BJ (cell line): Measurements from ENCODE around the gene DALRD3. TPM values are rescaled to one million over a fixed set of nuclear protein-coding genes. Genes with fewer than 3 reads are reported as not detected.

Experiments
- CTCF ChIA-PET: fragments of 350-600 bp; formaldehyde crosslinking; extraction: SDS; loops from one replicate; lab custom pipeline; 2021; ENCODE audit warnings: antibody characterized with exemption, inconsistent platforms; lab: Yijun Ruan, JAX
- POLR2A ChIA-PET: fragments of 300-600 bp; sonication (Branson Sonifier 250); formaldehyde crosslinking; extraction: SDS; loops from one replicate; lab custom pipeline; 2021; ENCODE audit warnings: antibody characterized with exemption; lab: Charles Lee
- DNase-seq: peaks from one replicate; pipeline ENCODE4 v3.0.0-alpha.2; 2011; ENCODE audit warnings: low read depth
- H3K27me3 ChIP-seq: 2 replicates; pipeline ENCODE4 v1.6.0; 2011; ENCODE audit warnings: low read length; ENCODE audit not compliant: control insufficient read depth, insufficient read depth
- H3K36me3 ChIP-seq: 2 replicates; pipeline ENCODE4 v1.5.1; 2011; ENCODE audit warnings: low read length; ENCODE audit not compliant: control insufficient read depth, insufficient read depth
- H3K4me3 ChIP-seq: 2 replicates; pipeline ENCODE4 v1.5.1; 2011; ENCODE audit warnings: low read depth, mild to moderate bottlenecking, control low read depth, low read length
- polyA plus RNA-seq: library from polyadenylated mRNA; depleted of rRNA; stranded (reverse); fragments of >200 nt; gene quantifications from 2 replicates; pipeline ENCODE4 v1.2.3, GENCODE V29; 2011
- TF ChIP-seq, protein P1 (sequence below): IDR thresholded peaks from 2 replicates; pipeline ENCODE4 v1.5.1; 2011; ENCODE audit warnings: low read depth, mild to moderate bottlenecking, control low read depth, inconsistent platforms, low read length, moderate library complexity; ENCODE audit not compliant: insufficient read depth

Gene DALRD3
- polyA plus RNA-seq, 1 experiment, result 59.6 TPM

DNA sequence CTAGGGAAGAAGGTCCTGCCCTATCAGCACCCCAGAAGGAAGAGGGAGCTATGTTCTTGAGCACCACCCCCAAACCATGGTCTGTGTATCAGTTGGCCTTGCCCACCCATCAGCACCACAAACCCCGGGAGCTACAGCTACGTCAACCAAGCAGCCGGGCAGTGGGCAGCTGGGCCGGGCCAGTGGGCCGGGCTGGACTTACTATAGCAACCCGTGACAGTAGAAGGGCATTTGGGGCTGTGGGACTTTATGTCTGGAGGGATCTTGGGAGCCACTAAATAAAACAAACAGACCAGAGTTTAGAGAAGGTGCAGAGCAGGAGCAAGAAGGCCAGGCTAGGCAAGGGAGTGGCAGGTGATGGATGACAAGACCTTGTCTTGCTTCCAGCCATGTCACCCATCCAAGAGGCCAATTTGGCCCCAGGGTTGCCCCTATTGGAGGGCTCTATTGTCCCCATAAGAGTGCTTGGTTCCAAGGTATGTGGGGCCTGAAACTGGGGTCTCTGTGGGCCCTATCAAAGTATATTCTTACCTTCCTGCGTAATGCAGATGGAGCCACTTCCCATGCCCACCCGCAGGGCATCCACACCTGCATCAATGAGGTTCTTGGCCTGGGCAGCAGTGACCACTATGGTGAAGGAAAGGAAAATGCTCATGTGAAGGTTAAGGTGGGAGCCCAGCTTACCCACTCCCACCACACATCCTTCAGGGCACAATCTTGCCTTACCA, 7.6 kb upstream of the DALRD3 start:
- ChIA-PET CTCF (no interaction called here), POLR2A (interaction anchor here (0.6 kb wide), 1 partner anchor 155 kb away, joined by 6 read pairs; no protein-coding TSS in a partner anchor)
- DNase-seq, result no peak
- Histone ChIP-seq H3K36me3 (peaks cover 38% of the 10 kb centered on the region), H3K4me3 (no peak overlapping the region), H3K27me3 (no peaks in the 10 kb centered on the region)
- TF ChIP-seq, protein P1, sequence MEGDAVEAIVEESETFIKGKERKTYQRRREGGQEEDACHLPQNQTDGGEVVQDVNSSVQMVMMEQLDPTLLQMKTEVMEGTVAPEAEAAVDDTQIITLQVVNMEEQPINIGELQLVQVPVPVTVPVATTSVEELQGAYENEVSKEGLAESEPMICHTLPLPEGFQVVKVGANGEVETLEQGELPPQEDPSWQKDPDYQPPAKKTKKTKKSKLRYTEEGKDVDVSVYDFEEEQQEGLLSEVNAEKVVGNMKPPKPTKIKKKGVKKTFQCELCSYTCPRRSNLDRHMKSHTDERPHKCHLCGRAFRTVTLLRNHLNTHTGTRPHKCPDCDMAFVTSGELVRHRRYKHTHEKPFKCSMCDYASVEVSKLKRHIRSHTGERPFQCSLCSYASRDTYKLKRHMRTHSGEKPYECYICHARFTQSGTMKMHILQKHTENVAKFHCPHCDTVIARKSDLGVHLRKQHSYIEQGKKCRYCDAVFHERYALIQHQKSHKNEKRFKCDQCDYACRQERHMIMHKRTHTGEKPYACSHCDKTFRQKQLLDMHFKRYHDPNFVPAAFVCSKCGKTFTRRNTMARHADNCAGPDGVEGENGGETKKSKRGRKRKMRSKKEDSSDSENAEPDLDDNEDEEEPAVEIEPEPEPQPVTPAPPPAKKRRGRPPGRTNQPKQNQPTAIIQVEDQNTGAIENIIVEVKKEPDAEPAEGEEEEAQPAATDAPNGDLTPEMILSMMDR, result no peak

DNA sequence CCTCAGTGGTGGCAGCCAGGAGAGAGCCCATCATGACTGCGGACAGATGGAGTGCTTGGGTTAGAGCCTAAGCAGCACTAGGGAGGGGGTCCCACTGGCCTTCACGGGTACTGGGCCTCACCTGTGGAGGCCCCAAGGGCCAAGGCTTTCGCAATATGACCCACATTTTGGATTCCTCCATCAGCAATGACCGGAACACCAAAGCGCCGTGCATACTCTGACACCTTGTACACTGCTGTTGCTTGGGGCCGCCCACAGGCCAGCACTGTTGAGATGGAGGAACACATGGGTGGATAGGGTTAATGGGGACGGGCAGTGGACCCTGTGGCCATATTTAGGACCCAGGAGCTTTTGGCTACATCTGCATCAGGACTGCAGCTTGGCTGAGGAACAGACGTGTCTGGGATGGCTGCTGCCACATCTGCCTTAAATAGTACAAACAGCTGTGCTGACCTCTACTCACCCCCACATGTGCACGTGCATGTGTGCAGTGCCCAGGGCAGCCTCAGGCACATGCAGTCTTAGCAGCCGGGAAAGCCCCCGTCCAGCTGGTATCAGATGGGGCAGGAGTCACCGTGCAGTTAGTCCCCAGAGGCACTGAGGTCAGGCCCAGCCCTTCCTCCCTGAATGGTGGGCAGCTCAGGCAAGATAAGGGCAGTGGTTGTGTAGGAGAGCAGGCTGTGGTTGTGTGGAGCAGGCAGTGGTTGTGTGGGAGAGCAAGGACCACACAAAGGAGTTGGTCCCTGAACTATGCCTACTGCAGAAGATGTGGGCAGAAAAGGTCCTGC, 6.8 kb upstream of the DALRD3 start:
- no peak for DNase-seq
- H3K27me3 ChIP-seq, result no peaks in the 10 kb centered on the region
- ChIA-PET POLR2A (interaction anchor here (0.6 kb wide), 1 partner anchor 156 kb away, joined by 6 read pairs; no protein-coding TSS in a partner anchor), CTCF (interaction anchor here (0.7 to 1.3 kb wide), 3 partner anchors 18 to 70 kb away, joined by 3 to 4 read pairs (median 4); partner anchors contain the start of gene WDR6)
- H3K36me3 ChIP-seq, result peaks cover 34% of the 10 kb centered on the region
- H3K4me3 ChIP-seq, result no peak overlapping the region
- TF ChIP-seq, protein P1, result no peak

DNA sequence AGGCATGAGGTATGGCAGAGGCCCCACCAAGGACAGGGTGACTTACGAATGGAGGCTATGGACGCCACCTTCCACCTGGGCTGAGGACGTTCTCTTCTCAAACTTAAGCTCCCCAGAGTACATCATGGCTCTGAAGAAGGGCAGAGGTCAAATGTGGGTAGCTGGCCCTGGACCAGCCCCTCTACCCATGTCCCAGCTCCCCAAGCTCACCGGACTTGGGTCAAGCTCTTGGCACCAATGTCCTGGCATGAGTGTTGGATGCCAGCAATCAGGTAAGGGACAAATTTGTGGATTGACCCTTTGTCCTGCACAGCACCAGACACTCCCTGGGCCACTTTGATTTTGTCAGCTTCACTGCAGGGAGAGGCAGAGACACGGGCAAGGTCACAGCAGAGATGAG, 6.1 kb upstream of the DALRD3 start:
- CTCF ChIA-PET, result interaction anchor here (0.7 to 1.3 kb wide), 3 partner anchors 17 to 70 kb away, joined by 3 to 4 read pairs (median 4); partner anchors contain the start of gene WDR6

GRCh38 chr3:49023775-49024174, 5.4 kb upstream of the DALRD3 start:
- no peak for DNase-seq
- ChIA-PET POLR2A (no interaction called here), CTCF (interaction anchor here (1.1 to 6.6 kb wide), 4 partner anchors 16 to 71 kb away, joined by 3 to 60 read pairs (median 17); partner anchors contain the start of genes P4HTM and WDR6)
- Histone ChIP-seq H3K4me3 (no peak overlapping the region), H3K27me3 (no peaks in the 10 kb centered on the region), H3K36me3 (peaks cover 32% of the 10 kb centered on the region)
- TF ChIP-seq, protein P1, result no peak

More for the DNA sequence above, 6.1 kb upstream of the DALRD3 start:
- TF ChIP-seq, protein P1, result no peak
- DNase-seq, result no peak
- H3K27me3 ChIP-seq, result no peaks in the 10 kb centered on the region
- peaks cover 32% of the 10 kb centered on the region for H3K36me3 ChIP-seq
- POLR2A ChIA-PET, result no interaction called here
- H3K4me3 ChIP-seq, result no peak overlapping the region
